PC-3 (cell line): Measurements from ENCODE around the gene ZWILCH. TPM values are rescaled to one million over a fixed set of nuclear protein-coding genes. Genes with fewer than 3 reads are reported as not detected.

Experiments used
- ATAC-seq: fragments of 200-7000 bp; cut with Tn5 transposase; 2 replicates; pipeline ENCODE4 v1.9.1; 2020; ENCODE audit warnings: mild to moderate bottlenecking, moderate library complexity
- BruUV-seq: library from RNA; stranded (reverse); fragments of 400-500 nt; replicated peaks from 2 replicates; lab custom pipeline; 2021; lab: Mats Ljungman, UMichigan
- CTCF ChIA-PET: fragments of 300-600 bp; sonication (Branson Sonifier 250); formaldehyde crosslinking; loops from one replicate; lab custom pipeline; 2022; ENCODE audit warnings: antibody characterized with exemption; lab: Charles Lee
- POLR2A ChIA-PET: fragments of 300-600 bp; sonication (Branson Sonifier 250); formaldehyde crosslinking; loops from one replicate; lab custom pipeline; 2022; ENCODE audit warnings: antibody characterized with exemption; ENCODE audit not compliant: unreplicated experiment; lab: Charles Lee
- DNase-seq: peaks from one replicate; pipeline ENCODE4 v3.0.0-alpha.2; 2015
- H2AFZ ChIP-seq: fragments of 300-600 bp; sonication (generic); 2 replicates; pipeline ENCODE4 v1.6.0; 2016; ENCODE audit warnings: antibody characterized with exemption, low read length
- H3F3A ChIP-seq: fragments of 300-600 bp; sonication (generic); one replicate; pipeline ENCODE4 v1.6.0; 2017; ENCODE audit warnings: antibody characterized with exemption, low read length, control low read depth, mild to moderate bottlenecking; ENCODE audit not compliant: unreplicated experiment
- H3K27ac ChIP-seq: fragments of 300-600 bp; sonication (generic); 2 replicates; pipeline ENCODE4 v1.5.1; 2016; ENCODE audit warnings: mild to moderate bottlenecking, low read length
- H3K27me3 ChIP-seq: fragments of 300-600 bp; sonication (generic); 2 replicates; pipeline ENCODE4 v1.6.1; 2016; ENCODE audit warnings: low read length, mixed read lengths
- H3K36me3 ChIP-seq: fragments of 300-600 bp; sonication (generic); 2 replicates; pipeline ENCODE4 v1.6.1; 2016; ENCODE audit warnings: low read depth, mixed run types, low read length, mixed read lengths
- H3K4me1 ChIP-seq: fragments of 300-600 bp; sonication (generic); 2 replicates; pipeline ENCODE4 v1.5.1; 2016; ENCODE audit warnings: low read length; ENCODE audit not compliant: insufficient read depth
- H3K4me2 ChIP-seq: fragments of 300-600 bp; sonication (generic); 2 replicates; pipeline ENCODE4 v1.6.0; 2016; ENCODE audit warnings: low read length
- H3K4me3 ChIP-seq: fragments of 300-600 bp; sonication (generic); 2 replicates; pipeline ENCODE4 v1.5.1; 2016; ENCODE audit warnings: mild to moderate bottlenecking, low read length, mixed read lengths
- H3K79me2 ChIP-seq: fragments of 300-600 bp; sonication (generic); 2 replicates; pipeline ENCODE4 v1.6.1; 2017; ENCODE audit warnings: low read length, mixed read lengths
- H3K9ac ChIP-seq: fragments of 300-600 bp; sonication (generic); 2 replicates; pipeline ENCODE4 v1.6.0; 2016; ENCODE audit warnings: mild to moderate bottlenecking, low read length
- H3K9me2 ChIP-seq: fragments of 300-600 bp; sonication (generic); replicated peaks from 2 replicates; pipeline ENCODE4 v1.6.1; 2016; ENCODE audit warnings: mixed run types, low read length, mixed read lengths
- H3K9me3 ChIP-seq: fragments of 300-600 bp; sonication (generic); 2 replicates; pipeline ENCODE4 v1.6.1; 2016; ENCODE audit warnings: low read length, mixed read lengths
- H4K20me1 ChIP-seq: fragments of 300-600 bp; sonication (generic); 2 replicates; pipeline ENCODE4 v1.6.1; 2016; ENCODE audit warnings: low read length, mixed read lengths
- EZH2 ChIP-seq: fragments of 300-600 bp; sonication (generic); IDR thresholded peaks from one replicate; pipeline ENCODE4 v1.6.1; 2017; ENCODE audit warnings: antibody characterized with exemption, mild to moderate bottlenecking, low read length; ENCODE audit not compliant: unreplicated experiment
- EZH2phosphoT487 ChIP-seq: fragments of 300-600 bp; sonication (generic); IDR thresholded peaks from 2 replicates; pipeline ENCODE4 v1.6.1; 2018; ENCODE audit warnings: mild to moderate bottlenecking, antibody characterized with exemption, low read length, borderline replicate concordance
- intact Hi-C: fragments of 100-400 bp; cut with micrococcal nuclease; formaldehyde crosslinking; loops from 2 replicates; pipeline ENCODE4 v1.9.0; 2023
- total RNA-seq: library from RNA; depleted of rRNA; stranded (reverse); fragments of >200 nt; gene quantifications from 2 replicates; pipeline ENCODE4 v1.2.3, GENCODE V29; 2014
- TF ChIP-seq, protein P1 (sequence below): fragments of 300-600 bp; sonication (generic); conservative IDR thresholded peaks from 2 replicates; pipeline ENCODE4 v1.5.1; 2017; ENCODE audit warnings: antibody characterized with exemption, low read depth, mild to moderate bottlenecking, low read length

Gene ZWILCH
- total RNA-seq, 1 experiment from 2014 or later = 18.1 TPM

DNA sequence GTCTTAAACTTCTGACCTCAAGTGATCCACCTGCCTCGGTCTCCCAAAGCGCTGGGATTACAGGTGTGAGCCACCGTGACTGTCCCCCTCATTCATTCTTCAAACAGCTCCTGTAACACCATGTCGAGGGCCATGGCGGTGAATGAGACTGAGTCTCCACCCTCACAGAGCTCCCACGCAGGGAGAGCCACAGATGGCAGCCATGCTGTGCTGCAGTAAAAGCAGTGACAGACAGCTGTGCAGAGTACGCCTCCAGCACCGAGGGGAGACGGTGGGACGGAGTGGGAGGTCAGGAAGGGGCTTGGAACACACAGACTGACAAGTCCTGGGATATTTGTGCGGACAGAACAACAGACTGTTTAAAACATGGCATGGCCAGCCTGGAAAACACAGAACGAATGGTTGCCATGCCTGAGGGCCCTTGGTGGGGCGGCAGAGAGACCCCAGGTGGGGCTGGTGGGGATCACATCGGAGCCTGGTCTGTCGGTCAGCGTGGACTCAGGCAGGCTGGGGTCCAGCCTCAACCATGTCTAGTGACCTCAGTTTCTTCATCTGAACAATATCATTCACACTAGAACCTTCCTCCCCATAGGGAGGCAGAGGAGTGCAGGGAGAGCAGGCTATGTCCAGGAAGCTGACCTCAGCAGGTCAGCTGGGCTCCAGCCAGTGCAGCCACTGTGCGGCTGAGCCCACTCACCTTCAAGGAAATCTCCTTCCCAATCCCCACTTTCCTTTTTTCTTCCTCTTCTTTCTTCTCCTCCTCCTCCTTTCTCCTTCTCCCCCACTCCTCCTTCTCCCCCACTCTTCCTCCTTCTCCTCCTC lies 81.2 kb downstream of the ZWILCH start:
- Histone ChIP-seq H3K27ac (no peak overlapping the region), H3K27me3 (no peaks in the 10 kb centered on the region), H3K4me1 (no peaks in the 10 kb centered on the region), H3K4me2 (no peak overlapping the region), H3K9me2 (no peaks in the 10 kb centered on the region), H3F3A (no peaks in the 10 kb centered on the region), H3K36me3 (no peaks in the 10 kb centered on the region), H3K4me3 (no peak overlapping the region), H3K79me2 (no peaks in the 10 kb centered on the region), H2AFZ (no peak overlapping the region), H3K9ac (no peak overlapping the region), H4K20me1 (no peaks in the 10 kb centered on the region), H3K9me3 (no peaks in the 10 kb centered on the region)
- no TSS peak for BruUV-seq
- no peak for ATAC-seq
- intact Hi-C loops = no loop called here
- POLR2A ChIA-PET = no interaction called here
- TF ChIP-seq, protein P1, sequence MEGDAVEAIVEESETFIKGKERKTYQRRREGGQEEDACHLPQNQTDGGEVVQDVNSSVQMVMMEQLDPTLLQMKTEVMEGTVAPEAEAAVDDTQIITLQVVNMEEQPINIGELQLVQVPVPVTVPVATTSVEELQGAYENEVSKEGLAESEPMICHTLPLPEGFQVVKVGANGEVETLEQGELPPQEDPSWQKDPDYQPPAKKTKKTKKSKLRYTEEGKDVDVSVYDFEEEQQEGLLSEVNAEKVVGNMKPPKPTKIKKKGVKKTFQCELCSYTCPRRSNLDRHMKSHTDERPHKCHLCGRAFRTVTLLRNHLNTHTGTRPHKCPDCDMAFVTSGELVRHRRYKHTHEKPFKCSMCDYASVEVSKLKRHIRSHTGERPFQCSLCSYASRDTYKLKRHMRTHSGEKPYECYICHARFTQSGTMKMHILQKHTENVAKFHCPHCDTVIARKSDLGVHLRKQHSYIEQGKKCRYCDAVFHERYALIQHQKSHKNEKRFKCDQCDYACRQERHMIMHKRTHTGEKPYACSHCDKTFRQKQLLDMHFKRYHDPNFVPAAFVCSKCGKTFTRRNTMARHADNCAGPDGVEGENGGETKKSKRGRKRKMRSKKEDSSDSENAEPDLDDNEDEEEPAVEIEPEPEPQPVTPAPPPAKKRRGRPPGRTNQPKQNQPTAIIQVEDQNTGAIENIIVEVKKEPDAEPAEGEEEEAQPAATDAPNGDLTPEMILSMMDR = no peak
- TF ChIP-seq EZH2phosphoT487 = no peak
- TF ChIP-seq EZH2 = no peak
- CTCF ChIA-PET = no interaction called here
- no peak for DNase-seq

DNA sequence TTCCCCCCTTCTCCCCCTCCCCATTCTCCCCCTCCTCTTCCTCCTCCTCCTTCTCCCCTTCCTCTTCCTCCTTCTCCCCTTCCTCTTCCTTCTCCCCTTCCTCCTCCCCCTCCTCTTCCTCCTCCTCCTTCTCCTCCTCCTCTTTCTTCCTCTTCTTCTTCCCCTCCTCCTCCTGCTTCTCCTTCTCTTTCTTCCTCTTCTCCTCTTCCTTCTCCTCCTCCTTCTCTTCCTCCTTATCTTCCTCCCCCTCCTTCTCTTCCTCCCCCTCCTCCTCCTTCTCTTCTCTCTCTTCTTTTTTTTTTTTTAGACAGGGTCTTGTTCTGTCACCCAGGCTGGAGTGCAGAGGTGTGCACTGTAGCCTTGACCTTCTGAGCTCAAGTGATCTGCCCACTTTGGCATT lies 81.9 kb downstream of the ZWILCH start:
- no peak for DNase-seq
- BruUV-seq = no TSS peak
- H3K9me3 ChIP-seq = no peaks in the 10 kb centered on the region
- H3K4me1 ChIP-seq = no peaks in the 10 kb centered on the region
- CTCF ChIA-PET = interaction anchor here (0.7 kb wide), 1 partner anchor 114 kb away, joined by 3 read pairs; no protein-coding TSS in a partner anchor
- no peaks in the 10 kb centered on the region for H4K20me1 ChIP-seq
- H3K4me3 ChIP-seq = no peak overlapping the region
- POLR2A ChIA-PET = no interaction called here
- H3K27ac ChIP-seq = no peak overlapping the region
- H3K27me3 ChIP-seq = no peaks in the 10 kb centered on the region
- TF ChIP-seq EZH2phosphoT487 (no peak), EZH2 (no peak)
- TF ChIP-seq, protein P1 = no peak
- no peak for ATAC-seq
- H3K79me2 ChIP-seq = no peaks in the 10 kb centered on the region
- H2AFZ ChIP-seq = no peak overlapping the region
- H3F3A ChIP-seq = no peaks in the 10 kb centered on the region
- no peaks in the 10 kb centered on the region for H3K9me2 ChIP-seq
- H3K4me2 ChIP-seq = no peak overlapping the region
- intact Hi-C loops = no loop called here
- no peaks in the 10 kb centered on the region for H3K36me3 ChIP-seq
- H3K9ac ChIP-seq = no peak overlapping the region

DNA sequence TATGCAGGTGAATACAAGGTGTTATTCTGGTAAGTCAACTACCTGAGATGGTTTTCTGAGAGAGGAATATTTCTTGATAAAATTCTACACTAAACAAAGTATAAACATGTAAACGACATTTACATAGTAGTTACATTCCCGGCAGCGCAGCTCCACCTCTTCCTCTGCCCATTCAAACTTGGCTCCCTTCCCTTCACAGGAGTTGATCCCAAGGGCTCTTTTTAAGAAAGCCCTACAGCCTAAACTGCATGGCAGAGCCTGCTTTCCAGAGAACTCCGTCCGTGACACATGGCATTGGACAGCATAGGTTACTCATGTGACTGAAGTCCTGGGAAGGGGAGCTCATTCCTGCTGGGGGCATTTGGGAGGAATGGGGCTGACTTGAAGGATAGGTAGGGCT lies 82.6 kb downstream of the ZWILCH start:
- DNase-seq = no peak
- intact Hi-C loops = no loop called here
- Histone ChIP-seq H3K9ac (no peak overlapping the region), H3K27ac (no peak overlapping the region), H3K4me2 (no peak overlapping the region), H3K36me3 (no peaks in the 10 kb centered on the region), H3K4me3 (no peak overlapping the region), H4K20me1 (no peaks in the 10 kb centered on the region), H3K27me3 (no peaks in the 10 kb centered on the region), H3K9me3 (no peaks in the 10 kb centered on the region), H3K9me2 (no peaks in the 10 kb centered on the region), H3F3A (no peaks in the 10 kb centered on the region), H3K4me1 (no peaks in the 10 kb centered on the region), H2AFZ (no peak overlapping the region), H3K79me2 (no peaks in the 10 kb centered on the region)
- POLR2A ChIA-PET = no interaction called here
- no TSS peak for BruUV-seq
- CTCF ChIA-PET = interaction anchor here (0.7 kb wide), 1 partner anchor 113 kb away, joined by 3 read pairs; no protein-coding TSS in a partner anchor
- TF ChIP-seq EZH2phosphoT487 (no peak), EZH2 (no peak)
- TF ChIP-seq, protein P1 = no peak
- no peak for ATAC-seq
